GM18498 (cell line): Measurements from ENCODE around the gene SKA3.
"Not testable (repeated sequence)": the region's sequence is repeated elsewhere in the genome, so short reads cannot be mapped to it uniquely, and the experiment has no call there.

Experiments
- ATAC-seq: cut with Tn5 transposase; IDR thresholded peaks from one replicate; pipeline ENCODE4 v1.9.1; 2021; ENCODE audit warnings: mild to moderate bottlenecking, moderate library complexity; ENCODE audit not compliant: unreplicated experiment

SKA3 gene

GRCh38 chr13:21173767-21174166, 2.6 kb downstream of the SKA3 start:
- ATAC-seq: not testable (repeated sequence)

- no peak for ATAC-seq
Measured at GRCh38 chr13:21171420-21171819, 4.9 kb downstream of the SKA3 start.

GRCh38 chr13:21165606-21166005, 10.7 kb downstream of the SKA3 start:
- ATAC-seq: not testable (repeated sequence)

DNA sequence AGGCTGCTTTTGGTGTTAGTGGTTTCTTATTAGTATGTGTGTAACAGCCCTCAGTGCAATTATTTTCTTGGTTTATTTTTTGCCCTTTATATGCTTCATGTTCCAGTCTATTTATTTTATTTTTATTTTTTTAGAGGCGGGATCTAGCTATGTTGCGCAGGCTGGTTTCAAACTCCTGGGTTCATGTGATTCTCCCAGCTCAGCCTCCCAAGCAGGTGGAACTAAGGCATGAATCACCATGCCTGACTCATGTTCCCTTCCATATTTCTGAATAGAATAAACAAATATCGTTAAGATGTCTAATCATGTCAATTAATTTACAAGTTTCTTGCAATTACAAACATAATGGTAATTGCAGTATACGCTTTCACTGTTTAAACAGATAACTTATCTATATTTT, 11.7 kb downstream of the SKA3 start:
- no peak for ATAC-seq

DNA sequence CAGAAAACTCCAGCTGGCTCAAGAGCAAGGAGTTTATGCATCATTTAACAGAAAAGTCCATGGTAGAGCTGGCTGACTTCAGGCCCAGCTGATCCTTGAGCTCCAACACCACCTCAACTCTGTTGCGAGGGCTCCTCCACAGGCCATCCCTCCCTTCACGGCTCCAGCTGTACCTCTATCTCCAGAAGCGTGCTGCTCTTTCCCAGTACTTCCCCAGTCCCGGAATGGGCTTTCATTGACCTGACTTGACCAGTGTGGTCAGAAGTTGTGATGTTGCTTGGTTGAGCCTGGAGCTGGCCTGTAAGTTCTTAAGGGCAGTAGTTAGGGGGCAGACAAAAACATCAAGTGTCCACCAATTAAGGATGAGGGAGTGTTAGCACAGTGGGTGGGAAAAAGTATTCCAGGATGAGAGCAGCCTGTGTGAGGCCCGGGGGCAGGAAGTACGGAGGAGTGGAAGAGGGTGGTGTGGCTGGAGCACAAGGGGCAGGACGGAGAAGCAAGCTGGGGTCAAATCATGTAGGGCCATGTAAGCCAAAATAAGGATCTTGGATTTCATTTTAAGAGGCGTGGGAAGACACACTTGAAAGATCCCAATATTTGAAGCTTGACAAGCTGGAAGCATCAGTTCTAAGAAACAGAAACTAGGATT, 24.0 kb downstream of the SKA3 start:
- no peak for ATAC-seq

GRCh38 chr13:21150013-21150412, 26.3 kb downstream of the SKA3 start:
- no peak for ATAC-seq

GRCh38 chr13:21149568-21149967, 26.8 kb downstream of the SKA3 start:
- ATAC-seq: no peak

DNA sequence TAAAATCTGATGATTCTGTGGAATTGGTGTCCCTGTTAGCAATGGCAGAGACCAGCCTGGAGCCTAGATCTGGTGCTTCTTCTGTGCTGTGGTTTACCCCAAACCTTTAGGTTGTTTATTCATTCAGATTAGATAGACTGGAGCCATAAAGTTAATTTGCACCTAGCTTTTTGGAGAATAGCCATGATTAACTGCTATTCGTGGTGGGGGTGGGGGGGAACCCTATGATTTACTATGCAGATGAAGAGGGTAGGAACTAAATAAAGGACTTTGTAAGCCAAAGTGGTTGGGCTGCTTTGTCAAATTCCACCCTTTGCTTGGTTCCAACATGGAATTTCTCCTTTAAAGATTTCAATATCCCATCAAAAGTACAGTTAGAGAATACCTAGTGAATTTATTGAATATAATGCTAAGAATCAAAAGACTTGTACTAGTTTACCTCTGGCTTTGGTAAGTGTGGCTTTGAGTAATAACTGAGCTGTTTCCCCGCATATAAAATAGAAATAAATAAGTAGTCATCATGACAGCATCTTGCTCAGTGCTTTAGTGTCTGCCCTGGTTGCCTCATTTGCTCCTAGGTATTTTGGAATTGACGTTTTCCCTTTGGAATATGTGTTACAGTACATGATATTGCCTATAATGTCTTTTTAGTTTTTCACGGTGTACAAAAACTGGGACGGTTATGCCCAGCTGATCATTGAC, 27.6 kb downstream of the SKA3 start:
- no peak for ATAC-seq

DNA sequence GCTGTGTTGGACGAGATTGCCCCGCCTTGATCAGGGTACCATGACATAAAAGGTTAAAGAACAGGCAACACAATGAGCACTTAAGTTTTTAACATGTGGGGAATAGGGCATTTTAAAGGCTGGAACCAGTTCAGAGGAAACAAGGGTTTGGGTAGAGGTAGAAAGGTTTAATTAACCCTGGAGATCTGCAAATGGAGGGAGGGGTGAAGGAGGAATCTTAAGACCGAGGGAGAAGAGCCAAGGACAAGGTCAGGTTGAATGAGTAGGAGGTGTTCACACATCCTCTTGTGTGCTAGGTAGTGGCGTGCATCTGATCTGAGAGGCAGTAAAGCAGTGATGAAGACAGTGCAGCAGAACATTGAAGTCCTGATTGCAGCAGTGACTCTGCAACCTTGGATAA, 28.5 kb downstream of the SKA3 start:
- ATAC-seq: no peak

GRCh38 chr13:21142766-21143165, 33.6 kb downstream of the SKA3 start:
- ATAC-seq: no peak

- no peak for ATAC-seq
Measured at GRCh38 chr13:21139374-21139773, 37.0 kb downstream of the SKA3 start.

- no peak for ATAC-seq
Measured at GRCh38 chr13:21138561-21138960, 37.8 kb downstream of the SKA3 start.

- ATAC-seq: no peak
Measured at GRCh38 chr13:21137696-21138095, 38.7 kb downstream of the SKA3 start.

DNA sequence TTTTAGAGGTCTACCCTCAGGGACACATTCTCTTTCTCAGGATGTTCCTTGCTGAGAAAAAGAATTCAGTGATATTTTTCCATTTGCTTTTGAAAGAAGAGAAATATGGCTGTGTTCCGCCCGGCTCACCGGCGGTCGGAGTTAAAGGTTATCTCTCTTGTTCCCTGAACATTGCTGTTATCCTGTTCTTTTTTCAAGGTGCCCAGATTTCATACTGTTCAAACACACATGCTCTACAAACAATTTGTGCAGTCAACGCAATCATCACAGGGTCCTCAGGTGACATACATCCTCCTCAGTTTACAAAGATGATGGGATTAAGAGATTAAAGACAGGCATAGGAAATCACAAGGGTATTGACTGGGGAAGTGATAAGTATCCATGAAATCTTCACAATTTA, 40.5 kb downstream of the SKA3 start:
- not testable (repeated sequence) for ATAC-seq

DNA sequence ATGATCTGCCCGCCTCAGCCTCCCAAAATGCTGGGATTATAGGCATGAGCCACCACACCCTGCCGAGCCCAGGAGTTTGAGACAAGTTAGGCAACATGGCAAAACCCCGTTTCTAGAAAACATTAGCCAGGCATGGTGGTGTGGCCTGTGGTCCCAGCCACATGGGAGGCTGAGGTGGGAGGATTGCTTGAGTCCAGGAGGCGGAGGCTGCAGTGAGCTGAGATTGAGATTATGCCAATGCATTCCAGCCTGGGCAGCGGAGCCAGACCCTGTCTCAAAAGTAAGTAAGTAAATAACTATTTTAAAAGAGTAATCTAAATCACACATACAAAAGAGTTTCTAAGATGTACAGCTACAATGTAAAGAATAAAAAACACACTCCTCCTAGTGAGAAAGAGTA, 41.9 kb downstream of the SKA3 start:
- ATAC-seq: no peak

DNA sequence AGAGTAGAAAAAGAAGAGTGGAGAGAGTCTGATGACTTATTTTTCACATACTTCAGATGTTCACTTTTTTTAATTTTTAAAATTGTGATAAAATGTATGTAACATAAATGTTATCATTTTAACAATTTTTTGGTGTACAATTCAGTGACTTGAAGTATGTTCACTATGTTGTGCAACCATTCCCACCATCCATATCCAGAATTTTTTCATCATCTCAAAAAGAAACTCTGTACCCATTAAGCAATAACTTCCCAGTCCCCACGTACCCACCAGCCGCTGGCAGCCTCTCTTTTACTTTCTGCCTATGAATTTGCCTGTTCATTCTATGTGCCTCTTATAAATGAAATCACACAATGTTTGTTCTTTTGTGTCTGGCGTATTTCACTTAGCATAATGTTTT, 43.3 kb downstream of the SKA3 start:
- ATAC-seq: no peak

DNA sequence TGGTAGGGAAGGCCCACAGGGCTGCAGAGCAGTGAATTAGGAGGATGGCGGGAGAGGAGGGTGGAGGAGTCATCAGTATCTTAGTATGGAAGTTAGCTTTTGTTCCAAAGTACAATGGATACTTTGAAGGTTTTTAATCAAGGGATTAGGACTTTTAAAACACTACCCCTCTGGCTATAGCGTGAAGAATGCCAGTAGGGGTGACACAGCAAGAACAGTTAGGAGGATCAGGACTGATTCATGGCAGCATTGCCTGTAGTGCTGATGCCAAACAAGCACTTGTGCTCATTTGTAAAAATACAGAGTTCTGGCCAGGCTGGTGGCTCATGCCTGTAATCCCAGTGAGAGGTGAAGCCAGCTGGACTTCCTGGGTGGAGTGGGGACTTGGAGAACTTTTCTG, 46.2 kb downstream of the SKA3 start:
- no peak for ATAC-seq

DNA sequence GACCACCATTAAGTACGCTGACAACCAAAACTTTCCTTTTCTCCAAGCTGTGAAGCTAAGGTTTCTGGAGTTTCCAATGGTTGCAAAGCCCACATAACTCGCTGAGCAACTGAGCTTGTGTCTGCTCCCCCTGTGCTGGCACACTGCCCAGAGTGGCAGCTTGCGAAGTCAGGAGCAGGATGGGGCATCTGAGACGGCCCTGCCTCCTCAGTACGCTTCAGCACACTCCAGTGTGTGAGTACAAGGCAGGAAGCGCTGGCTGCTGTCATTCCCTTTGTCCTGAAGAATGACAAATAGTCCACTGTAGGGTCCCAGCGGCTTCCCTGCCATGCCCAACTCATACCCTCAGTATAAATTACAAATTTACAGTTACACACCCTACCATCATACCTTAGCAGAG, 51.5 kb downstream of the SKA3 start:
- no peak for ATAC-seq

DNA sequence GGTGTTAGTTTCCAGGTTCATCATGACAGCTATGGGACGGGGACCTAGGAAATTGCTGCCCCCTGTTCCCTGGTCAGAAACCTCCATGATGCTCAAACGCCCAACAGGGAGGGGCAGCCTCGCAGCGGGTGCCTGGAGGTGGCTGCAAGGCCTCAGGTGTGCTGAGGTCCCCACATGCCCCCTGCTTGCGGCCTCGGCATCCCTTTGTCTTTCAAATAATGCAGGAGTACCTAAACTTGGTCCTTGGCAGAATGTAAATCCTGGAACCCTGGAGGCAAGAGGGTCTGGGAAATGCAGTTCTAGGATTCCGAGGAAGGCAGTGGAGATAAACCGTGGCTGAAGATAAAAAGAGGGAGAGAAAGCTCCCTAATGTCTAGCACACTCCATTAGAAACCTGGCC, 52.4 kb downstream of the SKA3 start:
- ATAC-seq: no peak

GRCh38 chr13:21121616-21122015, 54.7 kb downstream of the SKA3 start:
- no peak for ATAC-seq

GRCh38 chr13:21120191-21120590, 56.2 kb downstream of the SKA3 start:
- ATAC-seq: no peak

DNA sequence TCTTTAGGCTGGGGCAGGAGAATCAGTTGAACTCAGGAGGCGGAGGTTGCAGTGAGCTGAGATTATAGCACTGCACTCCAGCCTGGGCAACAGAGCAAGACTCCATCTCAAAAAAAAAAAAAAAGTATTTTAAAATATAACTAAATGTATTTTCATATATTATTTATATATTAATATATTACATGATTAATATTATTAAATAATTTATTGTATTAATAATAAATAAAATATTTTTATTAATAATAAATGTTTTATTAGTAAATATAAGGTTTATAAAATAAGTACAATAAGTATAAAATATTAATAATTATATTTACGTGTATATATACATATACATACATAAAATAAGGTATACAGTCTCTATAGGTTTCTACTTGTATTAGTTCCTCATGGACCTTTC, 56.8 kb downstream of the SKA3 start:
- no peak for ATAC-seq

DNA sequence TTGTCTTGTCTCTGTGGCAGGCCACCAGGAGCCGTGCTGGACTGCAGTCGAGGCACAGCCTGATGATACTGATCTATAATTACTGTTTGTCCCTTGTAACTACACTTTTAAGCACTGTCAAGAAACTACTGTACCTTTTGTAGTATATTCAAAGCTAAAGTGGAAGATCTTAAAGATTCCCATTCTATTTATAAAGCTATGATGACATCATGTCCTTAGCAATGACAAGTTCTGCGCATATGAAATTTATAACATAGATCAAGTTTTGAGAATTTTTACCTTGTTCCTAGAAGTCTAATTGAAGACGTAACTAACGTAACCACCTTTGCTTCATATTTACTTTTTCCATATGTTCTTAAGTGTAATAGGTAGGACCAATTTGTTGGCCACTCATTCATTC, 58.2 kb downstream of the SKA3 start:
- no peak for ATAC-seq
